GM12878 (cell line): ENCODE results near the gene PLEKHM3. TPM values are rescaled to one million over a fixed set of nuclear protein-coding genes. Genes with fewer than 3 reads are reported as not detected.

Experiments used
- ATAC-seq: fragments of 200-7000 bp; cut with Tn5 transposase; 3 replicates; pipeline ENCODE4 v1.9.1; 2020; ENCODE audit warnings: mild to moderate bottlenecking, moderate library complexity
- BruUV-seq: library from RNA; stranded (reverse); fragments of 400-500 nt; replicated peaks from 2 replicates; lab custom pipeline; 2021; lab: Mats Ljungman, UMichigan
- CTCF ChIA-PET: fragments of 300-600 bp; sonication (Branson Sonifier 250); formaldehyde crosslinking; extraction: SDS; loops from one replicate; lab custom pipeline; 2021; ENCODE audit warnings: inconsistent platforms; lab: Yijun Ruan, JAX
- POLR2A ChIA-PET: fragments of 350-600 bp; formaldehyde crosslinking; extraction: SDS; loops from one replicate; lab custom pipeline; 2021; ENCODE audit warnings: inconsistent platforms; lab: Charles Lee
- RAD21 ChIA-PET: fragments of 300-600 bp; sonication (Branson Sonifier 250); formaldehyde crosslinking; loops from one replicate; lab custom pipeline; 2023; ENCODE audit warnings: antibody characterized with exemption; ENCODE audit not compliant: unreplicated experiment; lab: Charles Lee
- SMC1A ChIA-PET: fragments of 300-600 bp; sonication (Branson Sonifier 250); formaldehyde crosslinking; loops from one replicate; lab custom pipeline; 2023; ENCODE audit not compliant: unreplicated experiment, uncharacterized antibody; lab: Charles Lee
- DNase-seq: peaks from one replicate; pipeline ENCODE4 v3.0.0-alpha.2; 2011; ENCODE audit warnings: low read depth, low spot score
- FAIRE-seq: peaks from 3 replicates; lab custom pipeline; 2011; peaks lifted over from hg19 to GRCh38; lab: Jason Lieb, UNC
- H2AFZ ChIP-seq: 2 replicates; pipeline ENCODE4 v1.6.0; 2011; ENCODE audit warnings: low read depth, low read length, control low read depth; ENCODE audit not compliant: control insufficient read depth
- H3K27ac ChIP-seq: 2 replicates; pipeline ENCODE4 v1.5.1; 2011; ENCODE audit warnings: control low read depth; ENCODE audit not compliant: control insufficient read depth, insufficient read depth
- H3K27me3 ChIP-seq, 2 experiments: replicated peaks in 1 of 2; 2 replicates each; pipeline versions ENCODE4 v1.6.0 to v1.6.1; 2011; ENCODE audit warnings: low read length in 1 of 2; ENCODE audit not compliant: control insufficient read depth in 2 of 2, insufficient read depth in 2 of 2
- H3K36me3 ChIP-seq, 2 experiments: 2 replicates each; pipeline ENCODE4 v1.5.1; 2011; ENCODE audit warnings: low read length in 1 of 2; ENCODE audit not compliant: control insufficient read depth in 2 of 2, insufficient read depth in 2 of 2
- H3K4me1 ChIP-seq: 2 replicates; pipeline ENCODE4 v1.6.1; 2011; ENCODE audit warnings: mild to moderate bottlenecking, low read length, moderate library complexity, mixed read lengths; ENCODE audit not compliant: control insufficient read depth, insufficient read depth
- H3K4me2 ChIP-seq: 2 replicates; pipeline ENCODE4 v1.6.0; 2011; ENCODE audit warnings: control low read depth; ENCODE audit not compliant: control insufficient read depth, insufficient read depth
- H3K4me3 ChIP-seq: fragments of 200-600 bp; sonication (generic); 2 replicates; pipeline ENCODE4 v1.5.1; 2016
- H3K79me2 ChIP-seq: 2 replicates; pipeline ENCODE4 v1.6.0; 2011; ENCODE audit warnings: low read length; ENCODE audit not compliant: control insufficient read depth, insufficient read depth
- H3K9ac ChIP-seq: 2 replicates; pipeline ENCODE4 v1.8.0; 2011; ENCODE audit warnings: low read length, control low read depth, mixed read lengths; ENCODE audit not compliant: control insufficient read depth, insufficient read depth
- H3K9me3 ChIP-seq: replicated peaks from 3 replicates; pipeline ENCODE4 v1.5.1; 2011; ENCODE audit warnings: mild to moderate bottlenecking, low read length; ENCODE audit not compliant: control insufficient read depth, insufficient read depth
- H4K20me1 ChIP-seq: 2 replicates; pipeline ENCODE4 v1.6.0; 2011; ENCODE audit not compliant: control insufficient read depth, insufficient read depth
- CBX3 ChIP-seq: fragments of 200-600 bp; sonication (generic); IDR thresholded peaks from 2 replicates; pipeline ENCODE4 v1.6.1; 2016; ENCODE audit warnings: low read depth, borderline replicate concordance
- CREB1 ChIP-seq: IDR thresholded peaks from 2 replicates; pipeline ENCODE4 v1.6.1; 2012; ENCODE audit warnings: low read depth, mild to moderate bottlenecking, inconsistent platforms
- DPF2 ChIP-seq: fragments of 450-650 bp; IDR thresholded peaks from 2 replicates; pipeline ENCODE4 v1.6.1; 2017; ENCODE audit warnings: mild to moderate bottlenecking
- FOXM1 ChIP-seq: IDR thresholded peaks from 2 replicates; pipeline ENCODE4 v1.6.1; 2012; ENCODE audit warnings: low read depth, mild to moderate bottlenecking, inconsistent platforms, low read length, moderate library complexity
- HDAC2 ChIP-seq: fragments of 200-600 bp; sonication (generic); IDR thresholded peaks from 2 replicates; pipeline ENCODE4 v1.6.1; 2017
- IRF5 ChIP-seq: fragments of 450-650 bp; IDR thresholded peaks from 2 replicates; pipeline ENCODE4 v1.6.1; 2017; ENCODE audit warnings: borderline replicate concordance
- JUNB ChIP-seq: IDR thresholded peaks from 2 replicates; pipeline ENCODE4 v1.6.1; 2016; ENCODE audit warnings: antibody characterized with exemption, mild to moderate bottlenecking
- MYB ChIP-seq: fragments of 150-350 bp; IDR thresholded peaks from 2 replicates; pipeline ENCODE4 v1.6.1; 2014; ENCODE audit warnings: mild to moderate bottlenecking, low read depth, low read length, borderline replicate concordance
- RCOR1 ChIP-seq: conservative IDR thresholded peaks from 2 replicates; pipeline ENCODE4 v1.6.1; 2012; ENCODE audit warnings: low read depth, low read length, improper control_type of control experiment
- SMARCA5 ChIP-seq: fragments of 450-650 bp; IDR thresholded peaks from 2 replicates; pipeline ENCODE4 v1.6.1; 2017; ENCODE audit warnings: mild to moderate bottlenecking
- STAT1 ChIP-seq: fragments of 450-650 bp; conservative IDR thresholded peaks from 2 replicates; pipeline ENCODE4 v1.6.1; 2014; ENCODE audit warnings: antibody characterized with exemption, mild to moderate bottlenecking
- SUPT20H ChIP-seq: IDR thresholded peaks from 2 replicates; pipeline ENCODE4 v1.6.1; 2011; ENCODE audit warnings: low read depth, mild to moderate bottlenecking, low read length, moderate library complexity, borderline replicate concordance; ENCODE audit not compliant: control insufficient read depth
- ZNF217 ChIP-seq: fragments of 450-650 bp; IDR thresholded peaks from 2 replicates; pipeline ENCODE4 v1.6.1; 2017; ENCODE audit warnings: antibody characterized with exemption, mild to moderate bottlenecking
- ZSCAN29 ChIP-seq: fragments of 450-650 bp; IDR thresholded peaks from 2 replicates; pipeline ENCODE4 v1.6.1; 2017; ENCODE audit warnings: mild to moderate bottlenecking, moderate library complexity
- WGBS: methylation state at CpG from one replicate; pipeline ENCODE4 v1.1.6; 2016; ENCODE audit warnings: low lambda C conversion rate; ENCODE audit not compliant: insufficient replicate concordance, insufficient coverage; ENCODE audit errors: missing lambda C conversion rate; 5-methylcytosine and 5-hydroxymethylcytosine counted together
- in situ Hi-C: fragments of 300-500 bp; cut with MboI; formaldehyde crosslinking; loops from 9 replicates; pipeline ENCODE4 v1.14.3; 2018; ENCODE audit warnings: mixed read lengths
- intact Hi-C: fragments of 100-400 bp; cut with micrococcal nuclease; formaldehyde crosslinking; loops from one replicate; pipeline ENCODE4 v1.14.2; 2022; ENCODE audit not compliant: unreplicated experiment
- polyA plus RNA-seq, 11 experiments: library from polyadenylated mRNA; depleted of rRNA in 4 of 11; unstranded in 6 of 11; stranded (reverse) in 5 of 11; fragments of >200 nt; fragmentation: Nextera tagmentation in 4 of 11; fragmentation: Illumina TruSeq in 1 of 11; extraction: Ambion mirVana in 4 of 11; extraction: Trizol in 1 of 11; gene quantifications; 1 replicate in 1 of 11; 2 replicates in 10 of 11; pipeline versions ENCODE4 v1.2.1 to v1.2.3, GENCODE V29; 2011 to 2016; ENCODE audit warnings: inconsistent platforms in 2 of 11, missing spikeins in 2 of 11, low read depth in 1 of 11
- total RNA-seq, 4 experiments: library from RNA; depleted of rRNA in 3 of 4; stranded (reverse); fragments of >200 nt in 3 of 4; fragmentation: Illumina TruSeq in 1 of 4; extraction: Trizol in 1 of 4; gene quantifications; 2 replicates each; pipeline versions ENCODE4 v1.2.1 to v1.2.3, GENCODE V29; 2013 to 2021

The PLEKHM3 gene
- total and polyA plus RNA-seq, 10 of the 15 experiments (the other 5 are each of a cell fraction or from before 2014, with no cell fraction given): 1.4 to 5.6 (median 3.0) TPM

GRCh38 chr2:207848545-207848928 lies 176.8 kb downstream of the PLEKHM3 start:
- Histone ChIP-seq H2AFZ (no peak overlapping the region), H3K9me3 (no peaks in the 10 kb centered on the region), H3K4me2 (no peak overlapping the region), H3K4me3 (no peak overlapping the region), H3K9ac (no peak overlapping the region), H4K20me1 (no peaks in the 10 kb centered on the region), H3K36me3 (no peaks in the 10 kb centered on the region), H3K27me3 (no peaks in the 10 kb centered on the region), H3K27ac (no peak overlapping the region), H3K4me1 (no peaks in the 10 kb centered on the region), H3K79me2 (no peaks in the 10 kb centered on the region)
- ChIA-PET RAD21 (no interaction called here), POLR2A (no interaction called here), SMC1A (interaction anchor here (0.6 to 1.3 kb wide), 10 partner anchors 13 to 124 kb away, joined by 3 to 4 read pairs (median 3); no protein-coding TSS in a partner anchor), CTCF (interaction anchor here (0.5 to 1.1 kb wide), 3 partner anchors 22 to 207 kb away, joined by 3 to 4 read pairs (median 3); no protein-coding TSS in a partner anchor)
- BruUV-seq: no TSS peak
- DNase-seq: no peak
- ATAC-seq: no peak
- no peak for TF ChIP-seq ZNF217
- TF ChIP-seq JUNB: no peak
- no peak for TF ChIP-seq MYB
- 85% methylated on average over 4 of the region's 4 CpGs for WGBS
- intact Hi-C loops: no loop called here
- in situ Hi-C loops: no loop called here
- no peak for FAIRE-seq

GRCh38 chr2:207847807-207848544 lies 177.4 kb downstream of the PLEKHM3 start:
- DNase-seq: no peak
- ChIA-PET RAD21 (no interaction called here), POLR2A (no interaction called here), SMC1A (interaction anchor here (0.6 to 1.5 kb wide), 14 partner anchors 10 to 124 kb away, joined by 3 to 4 read pairs (median 3); no protein-coding TSS in a partner anchor), CTCF (interaction anchor here (0.5 to 1.1 kb wide), 2 partner anchors 23 to 100 kb away, joined by 3 to 4 read pairs; no protein-coding TSS in a partner anchor)
- intact Hi-C loops: no loop called here
- Histone ChIP-seq H3K27ac (no peak overlapping the region), H3K36me3 (no peaks in the 10 kb centered on the region), H3K79me2 (no peaks in the 10 kb centered on the region), H3K9ac (no peak overlapping the region), H3K4me2 (no peak overlapping the region), H3K27me3 (no peaks in the 10 kb centered on the region), H3K4me3 (no peak overlapping the region), H2AFZ (no peak overlapping the region), H4K20me1 (no peaks in the 10 kb centered on the region), H3K4me1 (no peaks in the 10 kb centered on the region), H3K9me3 (no peaks in the 10 kb centered on the region)
- FAIRE-seq: no peak
- WGBS: 88% methylated on average over 4 of the region's 4 CpGs
- in situ Hi-C loops: no loop called here
- TF ChIP-seq DPF2 (no peak), STAT1 (no peak), ZSCAN29 (no peak), FOXM1 (no peak), CBX3 (no peak), CREB1 (no peak), SUPT20H (no peak), IRF5 (no peak), HDAC2 (no peak), RCOR1 (no peak), SMARCA5 (no peak)
- ATAC-seq: peak; percentile 48; the same call in 2 of the 3 replicates
- BruUV-seq: no TSS peak
